ENCODE data around the gene LYRM4.

Gene LYRM4

GRCh38 chr6:5243069-5243468 lies 17.7 kb downstream of the LYRM4 start:
- TF ChIP-seq GATA3 (IDR thresholded peaks at IDR 0.05; ENCODE audit: low read depth, low read length) (no peak), GATA2 (IDR thresholded peaks at IDR 0.05; ENCODE audit: low read depth, low read length) (no peak)

DNA sequence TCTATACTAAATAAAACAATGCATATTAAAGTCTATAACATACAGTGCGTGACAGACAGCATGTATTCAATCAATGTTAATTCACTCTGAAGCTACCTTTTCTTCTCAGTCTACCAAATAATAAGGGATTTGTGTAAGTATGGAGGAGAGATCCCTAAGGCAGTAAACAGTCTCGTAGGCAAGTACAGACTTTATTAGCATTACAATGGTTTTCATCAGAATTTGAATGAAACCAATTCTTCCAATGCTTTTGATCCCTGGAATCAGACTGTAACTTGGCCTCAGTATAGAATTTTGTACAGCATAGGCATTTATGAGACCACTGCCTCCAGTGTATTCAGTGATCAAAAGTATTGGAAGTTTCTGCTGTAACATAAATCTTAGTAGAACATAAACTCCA lies 19.5 kb downstream of the LYRM4 start:
- TF ChIP-seq GATA2 (IDR thresholded peaks at IDR 0.05; ENCODE audit: low read depth, low read length) (no peak), GATA3 (IDR thresholded peaks at IDR 0.05; ENCODE audit: low read depth, low read length) (no peak)

- TF ChIP-seq GATA3 (IDR thresholded peaks at IDR 0.05; ENCODE audit: low read depth, low read length) (no peak), GATA2 (IDR thresholded peaks at IDR 0.05; ENCODE audit: low read depth, low read length) (no peak)
Observed at GRCh38 chr6:5238336-5238735, 22.4 kb downstream of the LYRM4 start.

DNA sequence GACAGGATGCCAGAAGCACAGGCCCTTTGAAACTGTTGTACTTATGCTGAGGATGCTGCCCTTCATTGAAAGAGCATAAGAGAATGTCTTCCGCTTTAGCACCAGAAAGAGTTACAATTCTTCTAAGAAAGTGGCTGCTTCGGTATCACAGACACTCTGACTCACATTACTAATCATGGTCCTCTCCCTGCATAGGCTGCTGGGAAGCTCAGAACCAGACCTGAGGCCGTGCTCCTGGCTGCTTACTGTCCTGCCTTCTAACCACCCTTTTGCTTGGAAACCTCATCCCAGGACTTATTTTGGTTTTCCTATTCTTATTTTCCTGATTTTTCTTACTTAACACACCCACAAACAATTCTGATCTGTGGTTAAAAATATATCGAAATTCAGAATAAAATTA lies 22.9 kb downstream of the LYRM4 start:
- TF ChIP-seq GATA2 (IDR thresholded peaks at IDR 0.05; ENCODE audit: low read depth, low read length) (no peak), GATA3 (IDR thresholded peaks at IDR 0.05; ENCODE audit: low read depth, low read length) (no peak)

DNA sequence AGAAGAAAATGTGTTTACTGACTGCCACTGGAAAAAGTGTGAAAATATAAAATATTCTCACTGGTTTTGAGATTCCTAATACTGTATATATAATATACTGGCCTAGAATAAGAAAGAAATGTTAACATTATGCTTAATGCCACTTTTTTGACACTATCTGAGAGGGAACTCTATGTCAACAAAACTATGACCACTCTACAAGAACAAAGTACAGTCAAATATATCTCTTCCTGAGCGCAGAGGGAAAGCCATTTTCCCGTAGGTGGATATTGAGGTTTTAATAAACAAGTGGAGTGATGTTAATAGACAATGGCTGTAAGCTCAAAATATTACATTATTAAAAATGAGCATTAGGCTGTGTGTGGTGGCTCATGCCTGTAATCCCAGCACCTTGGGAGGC lies 24.9 kb downstream of the LYRM4 start:
- no peak for TF ChIP-seq GATA2 (IDR thresholded peaks at IDR 0.05; ENCODE audit: low read depth, low read length)
- TF ChIP-seq GATA3 (IDR thresholded peaks at IDR 0.05; ENCODE audit: low read depth, low read length) = no peak

GRCh38 chr6:5234874-5235273 lies 25.9 kb downstream of the LYRM4 start:
- TF ChIP-seq GATA3 (IDR thresholded peaks at IDR 0.05; ENCODE audit: low read depth, low read length) (no peak), GATA2 (IDR thresholded peaks at IDR 0.05; ENCODE audit: low read depth, low read length) (no peak)

DNA sequence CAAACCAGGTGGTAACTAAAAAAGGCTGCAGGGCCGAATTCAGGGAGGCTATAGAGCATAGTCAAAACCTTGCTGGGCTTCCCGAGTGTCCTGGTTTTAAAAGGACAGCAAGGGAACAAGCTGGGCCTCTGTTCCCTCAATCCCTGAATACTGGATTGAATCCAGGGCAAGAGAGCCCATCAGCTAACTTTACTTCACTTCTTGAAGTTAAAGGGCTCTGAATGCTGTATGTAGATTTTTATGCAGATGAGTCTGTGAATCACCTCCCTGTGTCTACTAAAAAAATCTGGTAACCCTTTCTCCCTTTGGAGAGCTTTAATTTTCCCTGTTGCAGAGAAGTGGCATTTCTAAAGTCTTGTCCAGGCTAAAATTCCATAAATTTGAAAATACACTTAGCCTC lies 29.5 kb downstream of the LYRM4 start:
- TF ChIP-seq GATA3 (IDR thresholded peaks at IDR 0.05; ENCODE audit: low read depth, low read length) = no peak
- TF ChIP-seq GATA2 (IDR thresholded peaks at IDR 0.05; ENCODE audit: low read depth, low read length) = no peak

DNA sequence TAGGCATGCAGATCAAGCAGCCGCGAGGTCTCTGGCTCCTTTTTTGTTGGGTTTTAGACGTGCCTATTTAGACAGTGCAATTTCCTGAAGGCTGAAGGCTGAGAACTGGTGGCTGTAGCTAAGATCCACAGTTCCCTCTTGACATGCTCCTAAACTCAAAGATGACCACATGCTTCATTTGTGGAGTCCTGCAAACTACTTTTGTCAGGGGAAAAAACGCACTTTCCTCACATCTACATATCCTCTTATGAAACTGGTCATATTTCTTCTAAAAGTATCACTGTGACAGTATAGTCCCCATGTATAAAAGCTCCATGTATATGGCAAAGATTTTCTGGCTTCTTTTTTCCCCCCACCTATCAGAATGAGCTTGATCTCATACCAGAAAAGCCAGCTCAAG lies 30.7 kb downstream of the LYRM4 start:
- TF ChIP-seq GATA3 (IDR thresholded peaks at IDR 0.05; ENCODE audit: low read depth, low read length) (no peak), GATA2 (IDR thresholded peaks at IDR 0.05; ENCODE audit: low read depth, low read length) (no peak)

- TF ChIP-seq GATA2 (IDR thresholded peaks at IDR 0.05; ENCODE audit: low read depth, low read length) = no peak
- no peak for TF ChIP-seq GATA3 (IDR thresholded peaks at IDR 0.05; ENCODE audit: low read depth, low read length)
Observed at GRCh38 chr6:5229356-5229755, 31.4 kb downstream of the LYRM4 start.

- TF ChIP-seq GATA3 (IDR thresholded peaks at IDR 0.05; ENCODE audit: low read depth, low read length) = no peak
- TF ChIP-seq GATA2 (IDR thresholded peaks at IDR 0.05; ENCODE audit: low read depth, low read length) = no peak
Observed at GRCh38 chr6:5223309-5223708, 37.4 kb downstream of the LYRM4 start.

GRCh38 chr6:5220443-5220842 lies 40.3 kb downstream of the LYRM4 start:
- TF ChIP-seq GATA2 (IDR thresholded peaks at IDR 0.05; ENCODE audit: low read depth, low read length) (no peak), GATA3 (IDR thresholded peaks at IDR 0.05; ENCODE audit: low read depth, low read length) (no peak)

- TF ChIP-seq GATA2 (IDR thresholded peaks at IDR 0.05; ENCODE audit: low read depth, low read length) (no peak), GATA3 (IDR thresholded peaks at IDR 0.05; ENCODE audit: low read depth, low read length) (no peak)
Observed at GRCh38 chr6:5219011-5219691, 41.6 kb downstream of the LYRM4 start.

- no peak for TF ChIP-seq GATA2 (IDR thresholded peaks at IDR 0.05; ENCODE audit: low read depth, low read length)
- TF ChIP-seq GATA3 (IDR thresholded peaks at IDR 0.05; ENCODE audit: low read depth, low read length) = no peak
Observed at GRCh38 chr6:5217356-5217755, 43.4 kb downstream of the LYRM4 start.

GRCh38 chr6:5215799-5216198 lies 45.0 kb downstream of the LYRM4 start:
- TF ChIP-seq GATA2 (IDR thresholded peaks at IDR 0.05; ENCODE audit: low read depth, low read length) (no peak), GATA3 (IDR thresholded peaks at IDR 0.05; ENCODE audit: low read depth, low read length) (no peak)

DNA sequence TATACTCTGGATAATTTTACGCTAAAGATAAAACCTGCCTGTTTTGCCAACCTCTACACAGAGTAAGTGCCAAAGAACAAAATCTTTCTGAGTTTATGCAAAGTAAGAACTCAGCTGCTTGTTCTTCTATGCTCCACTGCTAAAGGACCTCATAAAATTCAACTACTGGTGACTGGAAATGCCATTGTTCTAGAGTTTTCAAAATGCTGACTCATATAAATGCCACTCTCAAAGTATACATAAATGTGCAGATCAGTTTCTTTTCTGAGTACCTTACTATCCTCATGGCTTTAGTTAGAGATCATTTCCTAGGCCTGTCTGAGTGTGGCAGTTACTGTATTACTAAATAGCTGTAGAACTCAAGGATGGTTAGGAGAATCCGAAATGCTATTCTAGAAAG lies 45.6 kb downstream of the LYRM4 start:
- no peak for TF ChIP-seq GATA2 (IDR thresholded peaks at IDR 0.05; ENCODE audit: low read depth, low read length)
- no peak for TF ChIP-seq GATA3 (IDR thresholded peaks at IDR 0.05; ENCODE audit: low read depth, low read length)

GRCh38 chr6:5214570-5215052 lies 46.1 kb downstream of the LYRM4 start:
- TF ChIP-seq GATA3 (IDR thresholded peaks at IDR 0.05; ENCODE audit: low read depth, low read length) = no peak
- TF ChIP-seq GATA2 (IDR thresholded peaks at IDR 0.05; ENCODE audit: low read depth, low read length) = no peak

Data from SH-SY5Y (cell line).